Bronchial epithelial cell (primary cell): Measurements from ENCODE around the gene RPL27. TPM values are rescaled to one million over a fixed set of nuclear protein-coding genes. Genes with fewer than 3 reads are reported as not detected.

ENCODE experiments used
- DNase-seq: peaks from one replicate; pipeline ENCODE4 v3.0.0-alpha.2; 2010; ENCODE audit warnings: low read depth
- FAIRE-seq: peaks from 2 replicates; lab custom pipeline; 2011; peaks lifted over from hg19 to GRCh38; lab: Jason Lieb, UNC
- H3K27me3 ChIP-seq: 2 replicates; pipeline ENCODE4 v1.5.1; 2011; ENCODE audit warnings: low read length; ENCODE audit not compliant: control insufficient read depth, insufficient read depth
- H3K36me3 ChIP-seq: 2 replicates; pipeline ENCODE4 v1.5.1; 2011; ENCODE audit warnings: low read length; ENCODE audit not compliant: control insufficient read depth, insufficient read depth
- H3K4me3 ChIP-seq: 2 replicates; pipeline ENCODE4 v1.5.1; 2011; ENCODE audit warnings: mild to moderate bottlenecking, low read depth, low read length, control low read depth
- total RNA-seq: library from RNA; depleted of rRNA; stranded (reverse); fragments of >200 nt; gene quantifications from 2 replicates; pipeline ENCODE4 v1.2.1, GENCODE V29; 2014
- TF ChIP-seq, protein P1 (sequence below): IDR thresholded peaks from 2 replicates; pipeline ENCODE4 v1.5.1; 2011; ENCODE audit warnings: mild to moderate bottlenecking, moderate library complexity, low read length, control low read depth, inconsistent platforms; ENCODE audit not compliant: insufficient read depth, severe bottlenecking

Gene RPL27
- 1,341 and 1,431 TPM in 2 replicates for total RNA-seq

DNA sequence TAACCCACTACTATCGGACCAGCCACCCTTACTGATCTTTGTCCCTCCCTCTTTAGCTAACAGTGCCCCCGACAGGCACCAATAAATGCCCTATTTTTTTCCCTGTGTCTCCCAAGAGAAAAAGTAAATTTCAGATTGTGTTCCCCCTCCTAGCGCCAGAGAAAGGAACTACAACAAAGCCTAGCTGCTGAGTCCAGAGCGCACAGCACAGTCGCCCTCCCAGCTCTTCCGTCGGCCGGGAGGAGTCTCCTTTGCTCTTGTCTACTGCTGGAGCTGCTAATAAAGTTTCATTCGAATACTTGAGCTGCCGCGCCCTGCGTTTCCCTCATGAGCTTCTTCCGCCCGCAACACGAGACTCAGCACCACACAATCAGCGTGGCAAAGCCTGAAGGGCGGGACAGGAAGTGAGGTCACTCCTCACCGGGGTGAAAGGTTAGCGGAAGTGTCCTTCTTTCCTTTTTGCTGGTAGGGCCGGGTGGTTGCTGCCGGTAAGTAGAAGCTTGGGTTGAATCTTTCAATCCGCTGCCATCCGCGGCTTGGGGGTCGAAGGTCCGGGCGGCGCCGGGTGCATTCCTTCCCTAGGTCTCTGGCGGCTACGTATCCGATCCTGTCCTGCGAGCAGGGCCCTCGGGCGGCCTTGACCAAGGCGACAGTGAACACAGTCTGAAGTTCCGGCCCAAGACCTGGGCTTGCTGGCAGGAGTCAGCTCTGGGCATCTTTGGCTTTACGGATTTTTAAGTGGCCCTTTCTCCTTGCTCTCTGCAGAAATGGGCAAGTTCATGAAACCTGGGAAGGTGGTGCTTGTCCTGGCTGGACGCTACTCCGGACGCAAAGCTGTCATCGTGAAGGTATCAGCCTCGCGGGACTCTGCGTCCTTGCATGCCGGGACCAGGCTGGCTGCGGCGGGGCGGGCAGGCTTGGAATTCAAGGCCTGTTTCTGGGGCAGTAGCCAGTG, at the start of gene RPL27:
Gene RPL27 (plus strand): TSS at position 436 of the 955 bp plus-strand sequence. CDS start 332 bp downstream, at position 768.
- FAIRE-seq = peak; percentile 96
- H3K36me3 ChIP-seq = peaks cover 24% of the 10 kb centered on the region
- TF ChIP-seq, protein P1, sequence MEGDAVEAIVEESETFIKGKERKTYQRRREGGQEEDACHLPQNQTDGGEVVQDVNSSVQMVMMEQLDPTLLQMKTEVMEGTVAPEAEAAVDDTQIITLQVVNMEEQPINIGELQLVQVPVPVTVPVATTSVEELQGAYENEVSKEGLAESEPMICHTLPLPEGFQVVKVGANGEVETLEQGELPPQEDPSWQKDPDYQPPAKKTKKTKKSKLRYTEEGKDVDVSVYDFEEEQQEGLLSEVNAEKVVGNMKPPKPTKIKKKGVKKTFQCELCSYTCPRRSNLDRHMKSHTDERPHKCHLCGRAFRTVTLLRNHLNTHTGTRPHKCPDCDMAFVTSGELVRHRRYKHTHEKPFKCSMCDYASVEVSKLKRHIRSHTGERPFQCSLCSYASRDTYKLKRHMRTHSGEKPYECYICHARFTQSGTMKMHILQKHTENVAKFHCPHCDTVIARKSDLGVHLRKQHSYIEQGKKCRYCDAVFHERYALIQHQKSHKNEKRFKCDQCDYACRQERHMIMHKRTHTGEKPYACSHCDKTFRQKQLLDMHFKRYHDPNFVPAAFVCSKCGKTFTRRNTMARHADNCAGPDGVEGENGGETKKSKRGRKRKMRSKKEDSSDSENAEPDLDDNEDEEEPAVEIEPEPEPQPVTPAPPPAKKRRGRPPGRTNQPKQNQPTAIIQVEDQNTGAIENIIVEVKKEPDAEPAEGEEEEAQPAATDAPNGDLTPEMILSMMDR = peak; percentile 66

DNA sequence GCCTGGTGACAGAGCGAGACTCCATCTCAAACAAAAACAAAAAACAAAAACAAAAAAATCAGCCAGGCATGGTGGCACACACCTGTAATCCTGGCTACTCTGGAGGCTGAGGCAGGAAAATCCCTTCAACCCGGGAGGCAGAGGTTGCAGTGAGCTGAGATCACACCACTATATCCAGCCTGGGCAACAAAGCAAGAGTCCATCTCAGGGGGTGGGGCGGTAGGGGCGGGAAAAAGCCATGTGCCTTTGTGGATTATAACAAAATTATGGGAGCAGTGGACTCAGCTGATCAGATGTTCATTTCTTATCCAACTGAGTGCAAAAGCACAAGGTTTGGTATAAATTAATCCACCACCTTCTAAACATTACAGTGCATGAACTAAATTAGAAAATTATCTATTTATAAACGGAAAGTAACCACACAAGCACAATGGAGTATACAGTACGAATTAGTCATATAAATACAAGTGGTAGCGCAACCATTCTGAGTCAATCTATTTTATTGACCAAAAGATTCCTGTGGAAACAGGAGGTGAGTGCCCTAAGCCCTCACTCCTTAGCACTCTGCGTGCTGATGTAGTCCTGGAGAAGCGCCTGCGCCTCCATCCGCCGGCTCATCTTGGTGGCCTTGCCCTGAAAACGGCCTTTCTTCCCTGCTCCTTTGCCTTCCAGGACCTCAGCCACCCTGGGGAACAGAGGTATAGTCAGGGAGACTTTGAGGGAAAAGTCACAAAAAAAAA, 48.0 kb upstream of the RPL27 start:
- Histone ChIP-seq H3K36me3 (peaks cover 7% of the 10 kb centered on the region), H3K27me3 (no peaks in the 10 kb centered on the region), H3K4me3 (no peak overlapping the region)
- DNase-seq (no peak), FAIRE-seq (no peak)
- TF ChIP-seq, protein P1 = no peak

More for the DNA sequence above, at the start of gene RPL27:
- DNase-seq = peak; percentile 99
- no peaks in the 10 kb centered on the region for H3K27me3 ChIP-seq
- H3K4me3 ChIP-seq = peak within 1 kb of the TSS; percentile 93

DNA sequence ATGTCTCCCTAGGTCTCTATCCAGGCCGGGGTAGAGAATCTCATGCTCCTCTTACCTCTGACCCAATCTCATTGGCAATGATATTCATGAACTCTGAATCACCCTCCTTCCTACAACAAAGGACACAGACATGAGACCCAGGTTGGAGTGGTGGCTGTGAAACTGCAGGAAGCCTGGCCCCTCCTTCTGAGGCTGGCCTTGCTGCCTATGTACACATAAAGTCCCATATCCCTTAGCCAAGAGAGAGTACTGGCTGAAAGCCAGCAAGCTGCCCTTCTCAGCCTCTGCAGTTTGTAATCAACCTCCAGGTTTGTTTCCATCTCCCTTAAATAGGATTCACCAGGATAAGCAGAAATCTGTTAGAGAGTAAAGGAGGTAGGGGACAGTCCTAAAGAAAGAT, 44.5 kb upstream of the RPL27 start:
- no peaks in the 10 kb centered on the region for H3K27me3 ChIP-seq
- TF ChIP-seq, protein P1 = no peak
- no peak overlapping the region for H3K4me3 ChIP-seq
- DNase-seq = no peak
- FAIRE-seq = peak; percentile 36
- H3K36me3 ChIP-seq = peaks cover 19% of the 10 kb centered on the region

DNA sequence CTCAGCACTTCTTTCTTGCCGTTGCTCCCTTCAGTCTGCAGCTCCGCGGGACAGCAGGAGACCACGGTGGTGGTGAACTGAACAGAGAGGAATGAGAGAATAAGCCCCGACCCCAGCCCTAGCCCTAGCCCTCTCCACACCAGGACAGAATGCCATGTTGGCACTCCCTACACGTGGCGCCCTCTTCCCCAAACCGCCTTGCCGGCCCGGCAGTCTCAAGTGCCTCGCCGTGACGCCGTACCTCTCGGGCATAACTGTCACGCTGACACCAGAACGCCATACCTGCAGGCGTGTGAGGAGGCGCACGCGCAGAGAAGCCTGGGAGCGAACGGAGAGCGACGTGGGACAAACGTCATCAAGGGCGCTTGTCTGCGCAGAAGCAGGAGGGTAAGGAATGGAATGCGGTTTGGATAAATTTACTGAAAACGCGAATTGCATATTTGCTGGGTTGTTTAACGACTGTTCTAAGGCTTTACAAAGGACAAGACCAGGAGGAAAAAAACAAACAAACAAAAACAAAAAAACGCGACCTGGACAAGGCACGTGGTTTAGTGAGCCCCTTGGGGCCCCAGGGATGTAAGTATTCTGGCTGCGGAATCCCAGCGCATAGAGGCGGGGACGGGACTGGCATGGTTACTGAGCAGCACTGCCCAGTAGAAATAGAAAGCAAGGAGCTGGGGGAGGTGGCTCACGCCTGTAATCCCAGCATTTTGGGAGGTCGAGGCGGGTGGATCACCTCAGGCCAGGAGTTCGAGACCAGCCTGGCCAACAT, 33.9 kb upstream of the RPL27 start, which contains the start of gene AARSD1:
Gene AARSD1 (minus strand): TSS at position 294 of the 772 bp plus-strand sequence. CDS start 14 bp downstream, at position 280.
- H3K27me3 ChIP-seq = no peaks in the 10 kb centered on the region
- H3K4me3 ChIP-seq = peak within 1 kb of the TSS; percentile 74
- DNase-seq = peak; percentile 94
- H3K36me3 ChIP-seq = peaks cover 11% of the 10 kb centered on the region
- FAIRE-seq = no peak
- TF ChIP-seq, protein P1 = no peak

DNA sequence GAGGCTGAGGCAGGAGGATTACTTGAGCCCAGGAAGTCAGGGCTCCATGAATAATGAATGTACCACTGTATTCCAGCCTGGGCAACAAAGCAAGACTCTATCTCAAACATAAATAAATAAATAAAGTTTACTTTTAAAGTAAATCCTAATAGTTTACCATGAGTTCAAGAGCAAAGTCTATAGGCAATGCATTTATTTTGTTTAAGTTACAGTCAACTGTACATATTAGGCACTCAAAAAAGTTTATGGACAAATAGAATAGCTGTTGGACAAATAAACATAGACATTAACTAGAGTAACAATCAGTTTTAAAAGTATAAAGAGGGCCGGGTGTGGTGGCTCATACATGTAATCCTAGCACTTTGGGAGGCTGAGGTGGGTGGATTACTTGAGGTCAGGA, 30.3 kb upstream of the RPL27 start:
- no peak for FAIRE-seq
- no peak overlapping the region for H3K4me3 ChIP-seq

More for the DNA sequence above, 30.3 kb upstream of the RPL27 start:
- Histone ChIP-seq H3K36me3 (no peaks in the 10 kb centered on the region), H3K27me3 (no peaks in the 10 kb centered on the region)
- no peak for DNase-seq
- TF ChIP-seq, protein P1 = no peak
